Neural cell (in vitro differentiated cells): ENCODE measurements around the gene INO80E. TPM values are rescaled to one million over a fixed set of nuclear protein-coding genes. Genes with fewer than 3 reads are reported as not detected.

ENCODE experiments used
- H2AFZ ChIP-seq: fragments of 200-600, 300-800 bp; sonication (generic), shearing (Covaris generic); 2 replicates; pipeline ENCODE4 v1.6.0; 2014; ENCODE audit warnings: low read depth, mild to moderate bottlenecking, antibody characterized with exemption, low read length, moderate library complexity
- H3F3A ChIP-seq: fragments of 200-600 bp; shearing (Covaris generic); 2 replicates; pipeline ENCODE4 v1.6.1; 2016; ENCODE audit warnings: mild to moderate bottlenecking, moderate library complexity, mixed read lengths, antibody characterized with exemption, low read length; ENCODE audit not compliant: insufficient read depth, poor library complexity, severe bottlenecking
- H3K27ac ChIP-seq: fragments of 200-600, 300-800 bp; sonication (generic), shearing (Covaris generic); 2 replicates; pipeline ENCODE4 v1.5.1; 2014; ENCODE audit warnings: mild to moderate bottlenecking, low read length, moderate library complexity
- H3K27me3 ChIP-seq: fragments of 300-800, 200-600 bp; sonication (generic), shearing (Covaris generic); 2 replicates; pipeline ENCODE4 v1.6.0; 2014; ENCODE audit warnings: mild to moderate bottlenecking, low read depth, low read length, moderate library complexity; ENCODE audit not compliant: insufficient read depth
- H3K36me3 ChIP-seq: fragments of 300-800, 200-600 bp; sonication (generic), shearing (Covaris generic); 2 replicates; pipeline ENCODE4 v1.5.1; 2014; ENCODE audit warnings: mild to moderate bottlenecking, antibody characterized with exemption, low read length, moderate library complexity; ENCODE audit not compliant: insufficient read depth
- H3K4me2 ChIP-seq: fragments of 300-800, 200-600 bp; sonication (generic), shearing (Covaris generic); 2 replicates; pipeline ENCODE4 v1.6.0; 2014; ENCODE audit warnings: mild to moderate bottlenecking, low read length
- H3K4me3 ChIP-seq: fragments of 300-800, 200-600 bp; sonication (generic), shearing (Covaris generic); 2 replicates; pipeline ENCODE4 v1.5.1; 2014; ENCODE audit warnings: mild to moderate bottlenecking, low read length, moderate library complexity
- H3K79me2 ChIP-seq: fragments of 200-600 bp; shearing (Covaris generic); replicated peaks from 2 replicates; pipeline ENCODE4 v1.6.0; 2014; ENCODE audit warnings: mild to moderate bottlenecking, low read length, moderate library complexity; ENCODE audit not compliant: insufficient read depth
- H3K9ac ChIP-seq: fragments of 300-800, 200-600 bp; sonication (generic), shearing (Covaris generic); 2 replicates; pipeline ENCODE4 v1.6.1; 2016; ENCODE audit warnings: mild to moderate bottlenecking, low read length, mixed read lengths
- H3K9me2 ChIP-seq: fragments of 200-600 bp; shearing (Covaris generic); 2 replicates; pipeline ENCODE4 v1.6.1; 2016; ENCODE audit warnings: mild to moderate bottlenecking, low read length, mixed read lengths; ENCODE audit not compliant: insufficient read depth
- H3K9me3 ChIP-seq: fragments of 200-600, 300-800 bp; sonication (generic), shearing (Covaris generic); 2 replicates; pipeline ENCODE4 v1.6.1; 2016; ENCODE audit warnings: mild to moderate bottlenecking, mixed run types, low read length, moderate library complexity, mixed read lengths
- H4K20me1 ChIP-seq: fragments of 200-600 bp; shearing (Covaris generic); 2 replicates; pipeline ENCODE4 v1.6.1; 2016; ENCODE audit warnings: mild to moderate bottlenecking, mixed run types; ENCODE audit not compliant: insufficient read depth
- EP300 ChIP-seq: fragments of 450-650 bp; conservative IDR thresholded peaks from 2 replicates; pipeline ENCODE4 v1.6.1; 2014; ENCODE audit warnings: antibody characterized with exemption, mild to moderate bottlenecking, moderate library complexity; ENCODE audit not compliant: poor library complexity, severe bottlenecking
- EZH2 ChIP-seq: fragments of 200-600, 300-800 bp; shearing (Covaris generic), sonication (generic); IDR thresholded peaks from 2 replicates; pipeline ENCODE4 v1.6.1; 2014; ENCODE audit warnings: antibody characterized with exemption, low read length, borderline replicate concordance, mild to moderate bottlenecking; ENCODE audit not compliant: insufficient read depth, poor library complexity, severe bottlenecking
- POLR2AphosphoS5 ChIP-seq: IDR thresholded peaks from 2 replicates; pipeline ENCODE4 v1.6.1; 2012
- RAD21 ChIP-seq: fragments of 450-650 bp; conservative IDR thresholded peaks from 2 replicates; pipeline ENCODE4 v1.6.1; 2014; ENCODE audit warnings: antibody characterized with exemption, mild to moderate bottlenecking, moderate library complexity
- TAF1 ChIP-seq: IDR thresholded peaks from 2 replicates; pipeline ENCODE4 v1.6.1; 2012; ENCODE audit warnings: low read depth
- polyA plus RNA-seq: library from polyadenylated mRNA; depleted of rRNA; stranded (reverse); fragments of >200 nt; gene quantifications from 2 replicates; pipeline ENCODE4 v1.2.3, GENCODE V29; 2014
- TF ChIP-seq, protein P1 (sequence below): fragments of 450-650 bp; IDR thresholded peaks from 2 replicates; pipeline ENCODE4 v1.5.1; 2014; ENCODE audit warnings: antibody characterized with exemption, mild to moderate bottlenecking, moderate library complexity; ENCODE audit not compliant: poor library complexity, severe bottlenecking
- TF ChIP-seq, protein P2 (sequence below): IDR thresholded peaks from 2 replicates; pipeline ENCODE4 v1.6.1; 2012; ENCODE audit warnings: borderline replicate concordance

Gene INO80E
- polyA plus RNA-seq, 1 donor from 2014 or later: 130 TPM

DNA sequence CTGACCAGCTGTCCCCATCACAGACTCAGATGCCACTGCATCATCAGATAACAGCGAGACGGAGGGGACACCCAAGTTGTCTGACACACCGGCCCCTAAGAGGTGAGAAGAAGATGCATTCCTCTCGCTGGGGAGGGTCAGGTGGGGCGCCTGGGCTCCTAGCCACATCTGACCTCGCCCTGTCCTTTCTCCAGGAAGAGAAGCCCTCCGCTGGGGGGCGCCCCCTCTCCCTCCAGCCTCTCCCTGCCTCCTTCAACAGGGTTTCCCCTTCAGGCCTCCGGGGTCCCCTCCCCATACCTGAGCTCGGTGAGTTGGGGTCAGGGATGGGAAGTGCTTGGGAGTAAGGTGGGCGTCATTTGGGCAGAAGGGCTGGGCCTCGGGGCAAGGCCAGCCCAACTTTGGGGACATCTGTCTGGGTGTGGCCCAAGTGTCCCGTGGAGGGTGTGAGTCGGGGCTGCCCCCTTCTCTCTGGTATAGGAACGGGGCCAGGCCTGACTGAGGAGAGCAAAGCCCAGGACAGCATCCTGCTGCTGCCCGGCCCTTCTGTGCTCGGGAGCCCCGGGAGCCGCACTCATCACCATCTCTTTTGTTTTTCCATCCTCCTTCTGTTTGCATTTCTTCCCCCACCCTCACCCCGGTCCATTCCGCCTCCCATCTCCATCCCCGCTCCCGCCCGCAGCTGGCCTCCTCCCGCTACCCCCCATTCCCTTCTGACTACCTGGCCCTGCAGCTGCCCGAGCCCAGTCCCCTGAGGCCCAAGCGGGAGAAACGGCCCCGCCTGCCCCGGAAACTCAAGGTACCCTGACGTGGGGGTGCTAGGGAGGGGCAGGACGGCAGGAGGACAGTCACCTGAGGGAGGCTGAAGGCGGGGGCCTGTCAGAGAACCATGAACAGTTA, 4.9 kb downstream of the INO80E start:
- H3K4me2 ChIP-seq: no peak overlapping the region
- no peaks in the 10 kb centered on the region for H3K9me3 ChIP-seq
- no peaks in the 10 kb centered on the region for H3K27me3 ChIP-seq
- no peaks in the 10 kb centered on the region for H3K36me3 ChIP-seq
- H3K79me2 ChIP-seq: peaks cover 7% of the 10 kb centered on the region
- H4K20me1 ChIP-seq: no peaks in the 10 kb centered on the region
- no peaks in the 10 kb centered on the region for H3F3A ChIP-seq
- no peak overlapping the region for H3K9ac ChIP-seq
- H2AFZ ChIP-seq: no peak overlapping the region
- H3K27ac ChIP-seq: no peak overlapping the region
- H3K9me2 ChIP-seq: no peaks in the 10 kb centered on the region
- TF ChIP-seq, protein P1, sequence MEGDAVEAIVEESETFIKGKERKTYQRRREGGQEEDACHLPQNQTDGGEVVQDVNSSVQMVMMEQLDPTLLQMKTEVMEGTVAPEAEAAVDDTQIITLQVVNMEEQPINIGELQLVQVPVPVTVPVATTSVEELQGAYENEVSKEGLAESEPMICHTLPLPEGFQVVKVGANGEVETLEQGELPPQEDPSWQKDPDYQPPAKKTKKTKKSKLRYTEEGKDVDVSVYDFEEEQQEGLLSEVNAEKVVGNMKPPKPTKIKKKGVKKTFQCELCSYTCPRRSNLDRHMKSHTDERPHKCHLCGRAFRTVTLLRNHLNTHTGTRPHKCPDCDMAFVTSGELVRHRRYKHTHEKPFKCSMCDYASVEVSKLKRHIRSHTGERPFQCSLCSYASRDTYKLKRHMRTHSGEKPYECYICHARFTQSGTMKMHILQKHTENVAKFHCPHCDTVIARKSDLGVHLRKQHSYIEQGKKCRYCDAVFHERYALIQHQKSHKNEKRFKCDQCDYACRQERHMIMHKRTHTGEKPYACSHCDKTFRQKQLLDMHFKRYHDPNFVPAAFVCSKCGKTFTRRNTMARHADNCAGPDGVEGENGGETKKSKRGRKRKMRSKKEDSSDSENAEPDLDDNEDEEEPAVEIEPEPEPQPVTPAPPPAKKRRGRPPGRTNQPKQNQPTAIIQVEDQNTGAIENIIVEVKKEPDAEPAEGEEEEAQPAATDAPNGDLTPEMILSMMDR: no peak
- H3K4me3 ChIP-seq: no peak overlapping the region

DNA sequence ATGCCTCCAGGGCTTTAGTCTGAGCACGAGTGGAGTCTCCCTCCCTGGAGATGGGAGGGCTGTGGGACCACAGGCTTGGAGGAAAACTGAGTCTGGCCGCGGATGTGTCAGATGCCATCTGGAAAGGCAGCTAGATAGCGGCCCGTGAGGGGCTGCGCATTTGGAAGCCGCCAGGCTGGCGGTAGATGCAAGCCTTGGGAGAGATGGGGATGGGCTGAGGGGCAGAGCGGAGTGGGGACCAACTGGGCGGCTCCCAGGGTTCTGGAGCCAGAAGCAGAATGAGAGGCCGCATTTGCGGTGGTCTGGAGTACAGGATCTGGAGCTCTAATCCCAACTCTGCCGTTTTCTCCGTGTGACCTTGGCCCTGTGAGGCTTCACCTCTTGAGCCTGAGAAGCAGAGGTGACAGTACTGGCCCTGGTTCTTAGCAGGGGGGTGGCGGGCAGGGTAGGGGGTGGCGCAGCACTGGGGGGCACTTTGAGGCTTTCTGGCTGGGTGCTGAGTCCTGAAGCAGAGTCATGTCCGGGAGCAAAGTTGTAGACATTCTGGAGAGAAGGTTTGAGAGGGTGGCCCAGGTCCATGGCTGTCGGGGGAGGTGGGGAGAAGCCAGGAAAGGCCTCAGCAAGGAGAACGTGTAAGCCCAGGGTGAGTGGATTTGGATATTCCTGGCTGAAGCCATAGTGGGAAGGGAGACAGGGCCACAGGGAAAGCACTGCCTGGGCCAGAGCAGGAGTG, 6.7 kb downstream of the INO80E start:
- no peak overlapping the region for H3K4me3 ChIP-seq
- H3K27ac ChIP-seq: no peak overlapping the region
- H3K79me2 ChIP-seq: no peaks in the 10 kb centered on the region
- no peaks in the 10 kb centered on the region for H3K9me3 ChIP-seq
- H4K20me1 ChIP-seq: no peaks in the 10 kb centered on the region
- H2AFZ ChIP-seq: no peak overlapping the region
- no peaks in the 10 kb centered on the region for H3F3A ChIP-seq
- no peaks in the 10 kb centered on the region for H3K9me2 ChIP-seq
- no peak for TF ChIP-seq POLR2AphosphoS5
- TF ChIP-seq, protein P1: no peak
- no peak for TF ChIP-seq TAF1
- TF ChIP-seq, protein P2, sequence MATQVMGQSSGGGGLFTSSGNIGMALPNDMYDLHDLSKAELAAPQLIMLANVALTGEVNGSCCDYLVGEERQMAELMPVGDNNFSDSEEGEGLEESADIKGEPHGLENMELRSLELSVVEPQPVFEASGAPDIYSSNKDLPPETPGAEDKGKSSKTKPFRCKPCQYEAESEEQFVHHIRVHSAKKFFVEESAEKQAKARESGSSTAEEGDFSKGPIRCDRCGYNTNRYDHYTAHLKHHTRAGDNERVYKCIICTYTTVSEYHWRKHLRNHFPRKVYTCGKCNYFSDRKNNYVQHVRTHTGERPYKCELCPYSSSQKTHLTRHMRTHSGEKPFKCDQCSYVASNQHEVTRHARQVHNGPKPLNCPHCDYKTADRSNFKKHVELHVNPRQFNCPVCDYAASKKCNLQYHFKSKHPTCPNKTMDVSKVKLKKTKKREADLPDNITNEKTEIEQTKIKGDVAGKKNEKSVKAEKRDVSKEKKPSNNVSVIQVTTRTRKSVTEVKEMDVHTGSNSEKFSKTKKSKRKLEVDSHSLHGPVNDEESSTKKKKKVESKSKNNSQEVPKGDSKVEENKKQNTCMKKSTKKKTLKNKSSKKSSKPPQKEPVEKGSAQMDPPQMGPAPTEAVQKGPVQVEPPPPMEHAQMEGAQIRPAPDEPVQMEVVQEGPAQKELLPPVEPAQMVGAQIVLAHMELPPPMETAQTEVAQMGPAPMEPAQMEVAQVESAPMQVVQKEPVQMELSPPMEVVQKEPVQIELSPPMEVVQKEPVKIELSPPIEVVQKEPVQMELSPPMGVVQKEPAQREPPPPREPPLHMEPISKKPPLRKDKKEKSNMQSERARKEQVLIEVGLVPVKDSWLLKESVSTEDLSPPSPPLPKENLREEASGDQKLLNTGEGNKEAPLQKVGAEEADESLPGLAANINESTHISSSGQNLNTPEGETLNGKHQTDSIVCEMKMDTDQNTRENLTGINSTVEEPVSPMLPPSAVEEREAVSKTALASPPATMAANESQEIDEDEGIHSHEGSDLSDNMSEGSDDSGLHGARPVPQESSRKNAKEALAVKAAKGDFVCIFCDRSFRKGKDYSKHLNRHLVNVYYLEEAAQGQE: no peak
- TF ChIP-seq EZH2: no peak
- TF ChIP-seq EP300: no peak
- no peak for TF ChIP-seq RAD21
- H3K9ac ChIP-seq: no peak overlapping the region
- no peaks in the 10 kb centered on the region for H3K27me3 ChIP-seq
- H3K36me3 ChIP-seq: no peaks in the 10 kb centered on the region
- H3K4me2 ChIP-seq: no peak overlapping the region
